Keratinocyte (primary cell): ENCODE results near the gene TBC1D14.
A peak's percentile ranks its signal among the peaks of the same experiment; 100 is the strongest.

Experiments
- EZH2 ChIP-seq: IDR thresholded peaks from one replicate; pipeline ENCODE4 v1.6.1; 2012; ENCODE audit warnings: inconsistent platforms, mild to moderate bottlenecking, low read length, moderate library complexity
- TF ChIP-seq, protein P1 (sequence below), 3 experiments: IDR thresholded peaks in 1 of 3; conservative IDR thresholded peaks in 1 of 3; optimal IDR thresholded peaks in 1 of 3; 2 replicates in 2 of 3; 3 replicates in 1 of 3; pipeline versions ENCODE3 to v1.5.1; 2011; ENCODE audit warnings: low read length in 3 of 3, mild to moderate bottlenecking in 3 of 3, moderate library complexity in 2 of 3, control low read depth in 1 of 3, inconsistent platforms in 1 of 3; ENCODE audit not compliant: insufficient read depth in 2 of 3; ENCODE audit errors: extremely low read depth in 1 of 3

GRCh38 chr4:6909113-6909969, at the start of gene TBC1D14:
- TF ChIP-seq, protein P1, sequence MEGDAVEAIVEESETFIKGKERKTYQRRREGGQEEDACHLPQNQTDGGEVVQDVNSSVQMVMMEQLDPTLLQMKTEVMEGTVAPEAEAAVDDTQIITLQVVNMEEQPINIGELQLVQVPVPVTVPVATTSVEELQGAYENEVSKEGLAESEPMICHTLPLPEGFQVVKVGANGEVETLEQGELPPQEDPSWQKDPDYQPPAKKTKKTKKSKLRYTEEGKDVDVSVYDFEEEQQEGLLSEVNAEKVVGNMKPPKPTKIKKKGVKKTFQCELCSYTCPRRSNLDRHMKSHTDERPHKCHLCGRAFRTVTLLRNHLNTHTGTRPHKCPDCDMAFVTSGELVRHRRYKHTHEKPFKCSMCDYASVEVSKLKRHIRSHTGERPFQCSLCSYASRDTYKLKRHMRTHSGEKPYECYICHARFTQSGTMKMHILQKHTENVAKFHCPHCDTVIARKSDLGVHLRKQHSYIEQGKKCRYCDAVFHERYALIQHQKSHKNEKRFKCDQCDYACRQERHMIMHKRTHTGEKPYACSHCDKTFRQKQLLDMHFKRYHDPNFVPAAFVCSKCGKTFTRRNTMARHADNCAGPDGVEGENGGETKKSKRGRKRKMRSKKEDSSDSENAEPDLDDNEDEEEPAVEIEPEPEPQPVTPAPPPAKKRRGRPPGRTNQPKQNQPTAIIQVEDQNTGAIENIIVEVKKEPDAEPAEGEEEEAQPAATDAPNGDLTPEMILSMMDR (optimal IDR thresholded peaks at IDR 0.05 in 1 of 3, IDR thresholded peaks at IDR 0.05 in 1 of 3, conservative IDR thresholded peaks at IDR 0.05 in 1 of 3; ENCODE audit: extremely low read depth in 1 of 3, insufficient read depth in 2 of 3, low read length in 3 of 3): peak in 1 of 3 experiments; percentile 32
- TF ChIP-seq EZH2: no peak
